Measurements from ENCODE around the gene HLA-DPB1. TPM values are rescaled to one million over a fixed set of nuclear protein-coding genes. Genes with fewer than 3 reads are reported as not detected.
A peak's percentile ranks its signal among the peaks of the same experiment; 100 is the strongest.

Gene HLA-DPB1
- total and polyA plus RNA-seq, 9 of the 15 experiments (the other 6 are each of a cell fraction or from before 2014, with no cell fraction given), result 0.07 to 1.2 (median 0.51) TPM

DNA sequence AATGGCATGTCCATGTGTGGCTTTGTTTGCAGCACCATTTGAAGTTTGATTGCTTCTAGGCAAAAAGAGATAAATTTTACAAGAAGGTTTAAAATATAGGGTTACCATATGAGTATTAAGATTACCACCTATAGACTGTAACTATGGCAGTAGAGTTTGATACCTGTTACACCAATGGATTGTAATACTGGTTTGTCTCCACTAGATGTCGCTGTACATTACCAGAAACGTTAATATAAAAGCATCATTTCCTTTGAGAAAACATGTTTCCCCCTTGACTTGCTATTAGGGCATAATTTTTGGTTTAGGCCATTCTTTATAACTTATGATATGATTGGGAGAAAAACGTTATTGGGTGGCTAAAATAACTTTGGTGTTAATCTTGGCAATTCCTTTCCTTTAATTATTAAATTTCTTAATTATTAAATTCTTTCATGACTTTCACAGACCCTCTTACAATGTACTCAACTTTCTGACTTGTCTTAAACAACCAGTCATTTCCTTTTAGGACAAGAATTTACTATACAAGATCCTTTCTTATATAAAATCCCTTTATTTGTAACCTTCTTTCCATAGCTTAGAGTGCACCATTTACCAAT is 42.8 kb downstream of the HLA-DPB1 start (continued):
- TF ChIP-seq, protein P1, sequence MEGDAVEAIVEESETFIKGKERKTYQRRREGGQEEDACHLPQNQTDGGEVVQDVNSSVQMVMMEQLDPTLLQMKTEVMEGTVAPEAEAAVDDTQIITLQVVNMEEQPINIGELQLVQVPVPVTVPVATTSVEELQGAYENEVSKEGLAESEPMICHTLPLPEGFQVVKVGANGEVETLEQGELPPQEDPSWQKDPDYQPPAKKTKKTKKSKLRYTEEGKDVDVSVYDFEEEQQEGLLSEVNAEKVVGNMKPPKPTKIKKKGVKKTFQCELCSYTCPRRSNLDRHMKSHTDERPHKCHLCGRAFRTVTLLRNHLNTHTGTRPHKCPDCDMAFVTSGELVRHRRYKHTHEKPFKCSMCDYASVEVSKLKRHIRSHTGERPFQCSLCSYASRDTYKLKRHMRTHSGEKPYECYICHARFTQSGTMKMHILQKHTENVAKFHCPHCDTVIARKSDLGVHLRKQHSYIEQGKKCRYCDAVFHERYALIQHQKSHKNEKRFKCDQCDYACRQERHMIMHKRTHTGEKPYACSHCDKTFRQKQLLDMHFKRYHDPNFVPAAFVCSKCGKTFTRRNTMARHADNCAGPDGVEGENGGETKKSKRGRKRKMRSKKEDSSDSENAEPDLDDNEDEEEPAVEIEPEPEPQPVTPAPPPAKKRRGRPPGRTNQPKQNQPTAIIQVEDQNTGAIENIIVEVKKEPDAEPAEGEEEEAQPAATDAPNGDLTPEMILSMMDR (IDR thresholded peaks at IDR 0.05 in 2 of 3, conservative IDR thresholded peaks at IDR 0.05 in 1 of 3; ENCODE audit: insufficient read depth in 2 of 3, low read depth in 1 of 3, low read length in 3 of 3), result peak; percentile 59 to 86 (median 63); a peak in 5 of 6 replicates
- TF ChIP-seq, protein P2, sequence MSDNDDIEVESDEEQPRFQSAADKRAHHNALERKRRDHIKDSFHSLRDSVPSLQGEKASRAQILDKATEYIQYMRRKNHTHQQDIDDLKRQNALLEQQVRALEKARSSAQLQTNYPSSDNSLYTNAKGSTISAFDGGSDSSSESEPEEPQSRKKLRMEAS (CRISPR knock-in tag; IDR thresholded peaks at IDR 0.05), result no peak
- TF ChIP-seq SMC3 (conservative IDR thresholded peaks at IDR 0.05; ENCODE audit: insufficient read depth, low read depth, low read length), result peak; percentile 67
- TF ChIP-seq, protein P3, sequence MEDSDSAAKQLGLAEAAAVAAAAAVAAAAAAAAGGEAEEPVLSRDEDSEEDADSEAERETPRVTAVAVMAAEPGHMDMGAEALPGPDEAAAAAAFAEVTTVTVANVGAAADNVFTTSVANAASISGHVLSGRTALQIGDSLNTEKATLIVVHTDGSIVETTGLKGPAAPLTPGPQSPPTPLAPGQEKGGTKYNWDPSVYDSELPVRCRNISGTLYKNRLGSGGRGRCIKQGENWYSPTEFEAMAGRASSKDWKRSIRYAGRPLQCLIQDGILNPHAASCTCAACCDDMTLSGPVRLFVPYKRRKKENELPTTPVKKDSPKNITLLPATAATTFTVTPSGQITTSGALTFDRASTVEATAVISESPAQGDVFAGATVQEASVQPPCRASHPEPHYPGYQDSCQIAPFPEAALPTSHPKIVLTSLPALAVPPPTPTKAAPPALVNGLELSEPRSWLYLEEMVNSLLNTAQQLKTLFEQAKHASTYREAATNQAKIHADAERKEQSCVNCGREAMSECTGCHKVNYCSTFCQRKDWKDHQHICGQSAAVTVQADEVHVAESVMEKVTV (CRISPR knock-in tag; IDR thresholded peaks at IDR 0.05), result 0 out of 2 replicates have a peak, but pooled peaks have one; percentile 38
- TF ChIP-seq PHTF2 (CRISPR knock-in tag; IDR thresholded peaks at IDR 0.05), result no peak
- TF ChIP-seq RAD21 (CRISPR knock-in tag; conservative IDR thresholded peaks at IDR 0.05 in 1 of 2, IDR thresholded peaks at IDR 0.05 in 1 of 2), result peak; percentile 68 to 79
- TF ChIP-seq TRIM24 (IDR thresholded peaks at IDR 0.05), result no peak
- no peak for TF ChIP-seq CEBPG (CRISPR knock-in tag; IDR thresholded peaks at IDR 0.05)
- TF ChIP-seq CEBPG (tag; conservative IDR thresholded peaks at IDR 0.05 in 1 of 2, IDR thresholded peaks at IDR 0.05 in 1 of 2), result no peak
- no peak for TF ChIP-seq ZNF644 (tag; IDR thresholded peaks at IDR 0.05; ENCODE audit: low read depth)
- TF ChIP-seq JUND (IDR thresholded peaks at IDR 0.05; ENCODE audit: borderline replicate concordance, low read depth, low read length), result 0 out of 2 replicates have a peak, but pooled peaks have one; percentile 6
- TF ChIP-seq JUND (tag; IDR thresholded peaks at IDR 0.05; ENCODE audit: borderline replicate concordance, low read depth, low read length), result no peak
- TF ChIP-seq, protein P4, sequence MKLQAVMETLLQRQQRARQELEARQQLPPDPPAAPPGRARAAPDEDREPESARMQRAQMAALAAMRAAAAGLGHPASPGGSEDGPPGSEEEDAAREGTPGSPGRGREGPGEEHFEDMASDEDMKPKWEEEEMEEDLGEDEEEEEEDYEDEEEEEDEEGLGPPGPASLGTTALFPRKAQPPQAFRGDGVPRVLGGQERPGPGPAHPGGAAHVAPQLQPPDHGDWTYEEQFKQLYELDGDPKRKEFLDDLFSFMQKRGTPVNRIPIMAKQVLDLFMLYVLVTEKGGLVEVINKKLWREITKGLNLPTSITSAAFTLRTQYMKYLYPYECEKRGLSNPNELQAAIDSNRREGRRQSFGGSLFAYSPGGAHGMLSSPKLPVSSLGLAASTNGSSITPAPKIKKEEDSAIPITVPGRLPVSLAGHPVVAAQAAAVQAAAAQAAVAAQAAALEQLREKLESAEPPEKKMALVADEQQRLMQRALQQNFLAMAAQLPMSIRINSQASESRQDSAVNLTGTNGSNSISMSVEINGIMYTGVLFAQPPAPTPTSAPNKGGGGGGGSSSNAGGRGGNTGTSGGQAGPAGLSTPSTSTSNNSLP (IDR thresholded peaks at IDR 0.05; ENCODE audit: borderline replicate concordance, low read depth, low read length), result peak; percentile 93
- TF ChIP-seq, protein P5, sequence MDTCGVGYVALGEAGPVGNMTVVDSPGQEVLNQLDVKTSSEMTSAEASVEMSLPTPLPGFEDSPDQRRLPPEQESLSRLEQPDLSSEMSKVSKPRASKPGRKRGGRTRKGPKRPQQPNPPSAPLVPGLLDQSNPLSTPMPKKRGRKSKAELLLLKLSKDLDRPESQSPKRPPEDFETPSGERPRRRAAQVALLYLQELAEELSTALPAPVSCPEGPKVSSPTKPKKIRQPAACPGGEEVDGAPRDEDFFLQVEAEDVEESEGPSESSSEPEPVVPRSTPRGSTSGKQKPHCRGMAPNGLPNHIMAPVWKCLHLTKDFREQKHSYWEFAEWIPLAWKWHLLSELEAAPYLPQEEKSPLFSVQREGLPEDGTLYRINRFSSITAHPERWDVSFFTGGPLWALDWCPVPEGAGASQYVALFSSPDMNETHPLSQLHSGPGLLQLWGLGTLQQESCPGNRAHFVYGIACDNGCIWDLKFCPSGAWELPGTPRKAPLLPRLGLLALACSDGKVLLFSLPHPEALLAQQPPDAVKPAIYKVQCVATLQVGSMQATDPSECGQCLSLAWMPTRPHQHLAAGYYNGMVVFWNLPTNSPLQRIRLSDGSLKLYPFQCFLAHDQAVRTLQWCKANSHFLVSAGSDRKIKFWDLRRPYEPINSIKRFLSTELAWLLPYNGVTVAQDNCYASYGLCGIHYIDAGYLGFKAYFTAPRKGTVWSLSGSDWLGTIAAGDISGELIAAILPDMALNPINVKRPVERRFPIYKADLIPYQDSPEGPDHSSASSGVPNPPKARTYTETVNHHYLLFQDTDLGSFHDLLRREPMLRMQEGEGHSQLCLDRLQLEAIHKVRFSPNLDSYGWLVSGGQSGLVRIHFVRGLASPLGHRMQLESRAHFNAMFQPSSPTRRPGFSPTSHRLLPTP (IDR thresholded peaks at IDR 0.05; ENCODE audit: borderline replicate concordance, extremely low read depth, insufficient read length), result no peak
- no peak for TF ChIP-seq RHOXF2B (CRISPR knock-in tag; conservative IDR thresholded peaks at IDR 0.05)
- TF ChIP-seq ZNF184 (CRISPR knock-in tag; IDR thresholded peaks at IDR 0.05), result no peak
- TF ChIP-seq CCNT2 (IDR thresholded peaks at IDR 0.05; ENCODE audit: borderline replicate concordance, extremely low read depth, insufficient read length, low read depth, low read length), result no peak

Data from K562 (cell line).